HG03139 (cell line): Measurements from ENCODE around the gene LMOD3.

Experiments
- ATAC-seq: cut with Tn5 transposase; IDR thresholded peaks from one replicate; pipeline ENCODE4 v1.9.1; 2021; ENCODE audit not compliant: unreplicated experiment

LMOD3 gene

GRCh38 chr3:69094467-69095205 lies 27.8 kb downstream of the LMOD3 start:
- ATAC-seq: no peak

- peak; percentile 69 for ATAC-seq
Observed at GRCh38 chr3:69092030-69092516, 30.3 kb downstream of the LMOD3 start.

GRCh38 chr3:69091389-69092029 lies 30.9 kb downstream of the LMOD3 start:
- ATAC-seq: no peak

GRCh38 chr3:69090021-69090420 lies 32.4 kb downstream of the LMOD3 start:
- no peak for ATAC-seq

GRCh38 chr3:69088063-69088462 lies 34.3 kb downstream of the LMOD3 start:
- ATAC-seq: peak; percentile 21

- no peak for ATAC-seq
Observed at GRCh38 chr3:69087030-69087791, 35.2 kb downstream of the LMOD3 start.

GRCh38 chr3:69085833-69086722 lies 36.3 kb downstream of the LMOD3 start:
- no peak for ATAC-seq

GRCh38 chr3:69085168-69085832 lies 37.1 kb downstream of the LMOD3 start:
- ATAC-seq: no peak

GRCh38 chr3:69084326-69085167 lies 37.8 kb downstream of the LMOD3 start, which contains the start of gene ARL6IP5:
Gene ARL6IP5, plus strand, starts transcription at chr3:69084937. Its CDS starts 111 bp downstream, at chr3:69085048.
- ATAC-seq: peak; percentile 50

- ATAC-seq: peak; percentile 52
Observed at GRCh38 chr3:69082805-69083204, 39.6 kb downstream of the LMOD3 start.

GRCh38 chr3:69082361-69082760 lies 40.0 kb downstream of the LMOD3 start:
- ATAC-seq: no peak

GRCh38 chr3:69081583-69082262 lies 40.7 kb downstream of the LMOD3 start:
- ATAC-seq: no peak

- ATAC-seq: peak; percentile 46
Observed at GRCh38 chr3:69080233-69080920, 42.0 kb downstream of the LMOD3 start, which contains the start of gene UBA3. Gene UBA3, minus strand, starts transcription at chr3:69080365. Its CDS starts 12 bp downstream, at chr3:69080353.

- ATAC-seq: no peak
Observed at GRCh38 chr3:69079269-69080159, 42.9 kb downstream of the LMOD3 start.

- ATAC-seq: no peak
Observed at GRCh38 chr3:69072928-69073327, 49.5 kb downstream of the LMOD3 start.

GRCh38 chr3:69066121-69066520 lies 56.3 kb downstream of the LMOD3 start:
- no peak for ATAC-seq
